Osteocyte (in vitro differentiated cells): ENCODE measurements around the gene TUBGCP3. TPM values are rescaled to one million over a fixed set of nuclear protein-coding genes. Genes with fewer than 3 reads are reported as not detected.
"Not testable (repeated sequence)": the region's sequence is repeated elsewhere in the genome, so short reads cannot be mapped to it uniquely, and the experiment has no call there.

Source experiments
- DNase-seq: peaks from one replicate; pipeline ENCODE4 v3.0.0; 2021; ENCODE audit warnings: mixed read lengths; ENCODE audit not compliant: unreplicated experiment; ENCODE audit errors: extremely low spot score
- H3K27ac Mint-ChIP-seq: one replicate; pipeline ENCODE4 v1.8.0; 2021; ENCODE audit warnings: mild to moderate bottlenecking, mixed read lengths; ENCODE audit not compliant: unreplicated experiment
- H3K27me3 Mint-ChIP-seq: one replicate; pipeline ENCODE4 v1.8.0; 2021; ENCODE audit warnings: mixed read lengths; ENCODE audit not compliant: unreplicated experiment
- H3K36me3 Mint-ChIP-seq: one replicate; pipeline ENCODE4 v1.8.0; 2021; ENCODE audit warnings: mixed read lengths; ENCODE audit not compliant: unreplicated experiment
- H3K4me1 Mint-ChIP-seq: one replicate; pipeline ENCODE4 v1.8.0; 2021; ENCODE audit warnings: mixed read lengths; ENCODE audit not compliant: unreplicated experiment
- H3K4me3 Mint-ChIP-seq: one replicate; pipeline ENCODE4 v1.8.0; 2021; ENCODE audit warnings: mild to moderate bottlenecking, moderate library complexity, mixed read lengths; ENCODE audit not compliant: unreplicated experiment
- H3K9me3 Mint-ChIP-seq: one replicate; pipeline ENCODE4 v1.8.0; 2021; ENCODE audit warnings: mixed read lengths; ENCODE audit not compliant: unreplicated experiment
- CTCF ChIP-seq: fragments of 200-600 bp; sonication (generic); IDR thresholded peaks from 2 replicates; pipeline ENCODE4 v1.5.0; 2021; ENCODE audit warnings: antibody characterized with exemption, mild to moderate bottlenecking, moderate library complexity
- total RNA-seq: library from RNA; stranded (reverse); gene quantifications from 2 replicates; pipeline ENCODE4 v1.2.1, GENCODE V29; 2021

Gene TUBGCP3
- total RNA-seq, 1 donor from 2014 or later: 26.1 TPM

- Mint-ChIP-seq H3K4me1 (no peaks in the 10 kb centered on the region), H3K4me3 (no peak overlapping the region), H3K27me3 (no peaks in the 10 kb centered on the region), H3K36me3 (peaks cover 52% of the 10 kb centered on the region), H3K27ac (no peak overlapping the region), H3K9me3 (no peaks in the 10 kb centered on the region)
- TF ChIP-seq CTCF: no peak
- no peak for DNase-seq
Measured at GRCh38 chr13:112554214-112554850, 33.6 kb downstream of the TUBGCP3 start.

GRCh38 chr13:112548975-112549374 is 39.0 kb downstream of the TUBGCP3 start:
- peaks cover 53% of the 10 kb centered on the region for H3K36me3 Mint-ChIP-seq

GRCh38 chr13:112545856-112546255 is 42.1 kb downstream of the TUBGCP3 start:
- Mint-ChIP-seq H3K9me3 (no peaks in the 10 kb centered on the region), H3K27ac (no peak overlapping the region), H3K4me1 (peaks cover 2% of the 10 kb centered on the region), H3K27me3 (no peaks in the 10 kb centered on the region), H3K4me3 (no peak overlapping the region), H3K36me3 (peaks cover 39% of the 10 kb centered on the region)
- TF ChIP-seq CTCF: no peak
- no peak for DNase-seq

More at GRCh38 chr13:112548975-112549374, 39.0 kb downstream of the TUBGCP3 start:
- not testable (repeated sequence) for H3K27me3 Mint-ChIP-seq, H3K9me3 Mint-ChIP-seq, DNase-seq, H3K4me1 Mint-ChIP-seq, H3K27ac Mint-ChIP-seq, H3K4me3 Mint-ChIP-seq

GRCh38 chr13:112532837-112533745 is 54.9 kb downstream of the TUBGCP3 start:
- H3K9me3 Mint-ChIP-seq: peaks cover 3% of the 10 kb centered on the region
- no peak for DNase-seq
- H3K4me3 Mint-ChIP-seq: no peak overlapping the region
- H3K27me3 Mint-ChIP-seq: no peaks in the 10 kb centered on the region
- H3K4me1 Mint-ChIP-seq: no peaks in the 10 kb centered on the region
- H3K36me3 Mint-ChIP-seq: peaks cover 10% of the 10 kb centered on the region
- no peak for TF ChIP-seq CTCF
- no peak overlapping the region for H3K27ac Mint-ChIP-seq

GRCh38 chr13:112531263-112531794 is 56.6 kb downstream of the TUBGCP3 start:
- Mint-ChIP-seq H3K4me1 (no peaks in the 10 kb centered on the region), H3K27ac (no peak overlapping the region), H3K36me3 (peaks cover 5% of the 10 kb centered on the region), H3K4me3 (no peak overlapping the region), H3K9me3 (no peaks in the 10 kb centered on the region), H3K27me3 (no peaks in the 10 kb centered on the region)
- DNase-seq: no peak
- TF ChIP-seq CTCF: no peak
